Prostate gland (tissue), 2 donors: ENCODE results near the gene SQSTM1. TPM values are rescaled to one million over a fixed set of nuclear protein-coding genes. Genes with fewer than 3 reads are reported as not detected.

Source experiments
- DNase-seq: peaks from one replicate; pipeline ENCODE4 v3.0.0-alpha.2; 2019; ENCODE audit warnings: low spot score
- H3K27ac ChIP-seq, 2 donors: fragments of 200-600 bp; sonication (generic); 2 replicates each; pipeline ENCODE4 v1.5.1; 2017 to 2019
- H3K27me3 ChIP-seq: fragments of 200-600 bp; sonication (generic); replicated peaks from 2 replicates; pipeline ENCODE4 v1.5.1; 2019; ENCODE audit not compliant: insufficient read depth
- H3K36me3 ChIP-seq, 2 donors: fragments of 200-600 bp; sonication (generic); 1 replicate in 1 of 2; 2 replicates in 1 of 2; pipeline versions ENCODE4 v1.5.1 to v1.8.1; 2017 to 2019
- H3K4me1 ChIP-seq: fragments of 200-600 bp; sonication (generic); replicated peaks from 2 replicates; pipeline ENCODE4 v1.5.1; 2019
- H3K4me3 ChIP-seq, 2 donors: fragments of 200-600 bp; sonication (generic); 2 replicates each; pipeline ENCODE4 v1.5.1; 2017 to 2019
- H3K9me3 ChIP-seq: fragments of 200-600 bp; sonication (generic); 2 replicates; pipeline ENCODE4 v1.5.1; 2017
- CTCF ChIP-seq, 4 experiments: fragments of 200-600 bp in 2 of 4; fragments of 450-650 bp in 2 of 4; sonication (generic) in 2 of 4; IDR thresholded peaks; 1 replicate in 3 of 4; 2 replicates in 1 of 4; pipeline ENCODE4 v1.5.1; 2016 to 2019; ENCODE audit warnings: antibody characterized with exemption in 4 of 4, mild to moderate bottlenecking in 2 of 4, moderate library complexity in 2 of 4
- POLR2A ChIP-seq: fragments of 450-650 bp; IDR thresholded peaks from one replicate; pipeline ENCODE4 v1.6.1; 2016; ENCODE audit warnings: antibody characterized with exemption, mild to moderate bottlenecking
- POLR2AphosphoS5 ChIP-seq: sonication (generic); formaldehyde crosslinking; IDR thresholded peaks from one replicate; pipeline ENCODE4 v1.6.1; 2017; ENCODE audit warnings: antibody characterized with exemption
- WGBS: methylation state at CpG from one replicate; pipeline ENCODE4 v1.1.5; 2018; 5-methylcytosine and 5-hydroxymethylcytosine counted together
- intact Hi-C: fragments of 100-400 bp; cut with DNase I; formaldehyde crosslinking; loops from one replicate; pipeline ENCODE4 v1.14.2; 2022
- total RNA-seq, 2 donors: library from RNA; depleted of rRNA; stranded (reverse); fragments of >200 nt; gene quantifications; one replicate each; pipeline ENCODE4 v1.1.0, GENCODE V29; 2016

Gene SQSTM1
- total RNA-seq, 2 donors from 2014 or later = 377 to 527 TPM

- Histone ChIP-seq H3K27me3 (no peaks in the 10 kb centered on the region), H3K4me1 (peaks cover 21% of the 10 kb centered on the region), H3K4me3 (no peak overlapping the region), H3K27ac (no peak overlapping the region), H3K9me3 (no peaks in the 10 kb centered on the region), H3K36me3 (peaks cover 26 to 33% of the 10 kb centered on the region in 2 donors)
- 78% methylated on average over 3 of the region's 3 CpGs for WGBS
- no peak for TF ChIP-seq POLR2A
- no peak for TF ChIP-seq CTCF (IDR thresholded peaks at IDR 0.05)
- no peak for TF ChIP-seq POLR2AphosphoS5
- no peak for DNase-seq
- intact Hi-C loops = loop anchor here (5.0 kb wide), 2 partner anchors 33 to 127 kb away; partner anchors contain the start of genes CANX and MRNIP
These were observed 4.0 kb downstream of the SQSTM1 start for GRCh38 chr5:179824745-179825112.

- Histone ChIP-seq H3K4me1 (peaks cover 20% of the 10 kb centered on the region), H3K27me3 (no peaks in the 10 kb centered on the region), H3K4me3 (no peak overlapping the region), H3K9me3 (no peaks in the 10 kb centered on the region), H3K36me3 (peaks cover 26 to 33% of the 10 kb centered on the region in 2 donors), H3K27ac (no peak overlapping the region)
- TF ChIP-seq POLR2AphosphoS5 (no peak), CTCF (IDR thresholded peaks at IDR 0.05) (no peak), POLR2A (no peak)
- DNase-seq = no peak
- WGBS = 83% methylated on average over 13 of the region's 13 CpGs
- intact Hi-C loops = no loop called here
These were observed 5.0 kb downstream of the SQSTM1 start for GRCh38 chr5:179825655-179826182.

- WGBS = 40% methylated on average over 9 of the region's 9 CpGs
- Histone ChIP-seq H3K4me3 (no peak overlapping the region), H3K36me3 (peaks cover 27 to 50% of the 10 kb centered on the region in 2 donors), H3K27me3 (no peaks in the 10 kb centered on the region), H3K27ac (peak overlapping the region in 1 of 2 donors; percentile 55), H3K9me3 (no peaks in the 10 kb centered on the region), H3K4me1 (peaks cover 20% of the 10 kb centered on the region)
- peak; percentile 38 for DNase-seq
- TF ChIP-seq POLR2AphosphoS5 = no peak
- TF ChIP-seq CTCF (IDR thresholded peaks at IDR 0.05) = no peak
- no peak for TF ChIP-seq POLR2A
- intact Hi-C loops = no loop called here
These were observed 7.0 kb downstream of the SQSTM1 start for GRCh38 chr5:179827680-179828079.

GRCh38 chr5:179828756-179829421, 8.2 kb downstream of the SQSTM1 start:
- H3K9me3 ChIP-seq = no peaks in the 10 kb centered on the region
- DNase-seq = no peak
- H3K4me3 ChIP-seq = no peak overlapping the region
- H3K27me3 ChIP-seq = no peaks in the 10 kb centered on the region
- peak overlapping the region in 1 of 2 donors; percentile 14 for H3K27ac ChIP-seq
- TF ChIP-seq CTCF (IDR thresholded peaks at IDR 0.05) (no peak), POLR2A (no peak), POLR2AphosphoS5 (no peak)
- WGBS = 94% methylated on average over 3 of the region's 3 CpGs
- intact Hi-C loops = no loop called here
- peaks cover 34 to 50% of the 10 kb centered on the region in 2 donors for H3K36me3 ChIP-seq
- peaks cover 11% of the 10 kb centered on the region for H3K4me1 ChIP-seq
